Non-pigmented ciliary epithelial cell (primary cell): ENCODE data around the gene MDH1B.

Experiments used
- DNase-seq: peaks from one replicate; pipeline ENCODE4 v3.0.0-alpha.2; 2010; ENCODE audit warnings: low read depth

The MDH1B gene

GRCh38 chr2:206693399-206694137 is 71.6 kb downstream of the MDH1B start:
- DNase-seq, result peak; percentile 32

GRCh38 chr2:206692971-206693370 is 72.2 kb downstream of the MDH1B start:
- DNase-seq, result no peak

GRCh38 chr2:206688990-206689389 is 76.1 kb downstream of the MDH1B start:
- DNase-seq, result no peak

- no peak for DNase-seq
Observed at GRCh38 chr2:206688453-206688852, 76.7 kb downstream of the MDH1B start.
